C4-2B (cell line): Measurements from ENCODE around the gene ERI2.

Experiments
- H3K27ac ChIP-seq: fragments of 450-650 bp; 2 replicates; pipeline ENCODE4 v1.5.1; 2017
- CTCF ChIP-seq: fragments of 450-650 bp; conservative IDR thresholded peaks from 2 replicates; pipeline ENCODE4 v1.5.1; 2017; ENCODE audit warnings: mild to moderate bottlenecking
- ZFX ChIP-seq: fragments of 450-650 bp; IDR thresholded peaks from 2 replicates; pipeline ENCODE4 v1.6.1; 2017

ERI2 gene

GRCh38 chr16:20755238-20755637 is 51.0 kb downstream of the ERI2 start:
- TF ChIP-seq ZFX (no peak), CTCF (no peak)

GRCh38 chr16:20753727-20754126 is 52.5 kb downstream of the ERI2 start:
- TF ChIP-seq CTCF (no peak), ZFX (no peak)
- no peak overlapping the region for H3K27ac ChIP-seq

More at GRCh38 chr16:20755238-20755637, 51.0 kb downstream of the ERI2 start:
- no peak overlapping the region for H3K27ac ChIP-seq

- TF ChIP-seq ZFX (no peak), CTCF (no peak)
- H3K27ac ChIP-seq = no peak overlapping the region
Measured at GRCh38 chr16:20750558-20750957, 55.7 kb downstream of the ERI2 start.

GRCh38 chr16:20749474-20749873 is 56.8 kb downstream of the ERI2 start:
- no peak for TF ChIP-seq CTCF
- TF ChIP-seq ZFX = no peak
- H3K27ac ChIP-seq = no peak overlapping the region

GRCh38 chr16:20747030-20747816 is 59.0 kb downstream of the ERI2 start:
- TF ChIP-seq CTCF (no peak), ZFX (no peak)
- no peak overlapping the region for H3K27ac ChIP-seq

- H3K27ac ChIP-seq = no peak overlapping the region
- TF ChIP-seq CTCF = no peak
- no peak for TF ChIP-seq ZFX
Measured at GRCh38 chr16:20746461-20746860, 59.8 kb downstream of the ERI2 start.
